NT2/D1 (cell line): ENCODE data around the gene CACNA1D.

Experiments used
- DNase-seq: peaks from one replicate; pipeline ENCODE4 v3.0.0-alpha.2; 2011; ENCODE audit warnings: low read depth, low spot score
- H3K27me3 ChIP-seq: 2 replicates; pipeline ENCODE4 v1.6.0; 2011; ENCODE audit warnings: mild to moderate bottlenecking; ENCODE audit not compliant: insufficient read length, insufficient read depth
- H3K36me3 ChIP-seq: 2 replicates; pipeline ENCODE4 v1.6.1; 2011; ENCODE audit warnings: mild to moderate bottlenecking, low read length, mixed read lengths; ENCODE audit not compliant: insufficient read depth, insufficient read length
- H3K4me1 ChIP-seq: 2 replicates; pipeline ENCODE4 v1.5.1; 2011; ENCODE audit not compliant: insufficient read depth, insufficient read length
- H3K4me3 ChIP-seq: 2 replicates; pipeline ENCODE4 v1.5.1; 2011; ENCODE audit warnings: low read depth; ENCODE audit not compliant: insufficient read length
- H3K9ac ChIP-seq: 2 replicates; pipeline ENCODE4 v1.6.0; 2011; ENCODE audit warnings: low read depth; ENCODE audit not compliant: insufficient read length
- H3K9me3 ChIP-seq: 2 replicates; pipeline ENCODE4 v1.5.1; 2011; ENCODE audit warnings: mild to moderate bottlenecking, low read length; ENCODE audit not compliant: insufficient read depth
- SUZ12 ChIP-seq: IDR thresholded peaks from 2 replicates; pipeline ENCODE4 v1.6.1; 2011; ENCODE audit not compliant: insufficient read length, insufficient read depth; ENCODE audit errors: extremely low read depth
- YY1 ChIP-seq: IDR thresholded peaks from 2 replicates; pipeline ENCODE4 v1.6.1; 2011; ENCODE audit not compliant: insufficient read length, insufficient read depth
- ZNF274 ChIP-seq: IDR thresholded peaks from 2 replicates; pipeline ENCODE4 v1.6.1; 2011; ENCODE audit warnings: mild to moderate bottlenecking, low read depth, low read length

Gene CACNA1D

DNA sequence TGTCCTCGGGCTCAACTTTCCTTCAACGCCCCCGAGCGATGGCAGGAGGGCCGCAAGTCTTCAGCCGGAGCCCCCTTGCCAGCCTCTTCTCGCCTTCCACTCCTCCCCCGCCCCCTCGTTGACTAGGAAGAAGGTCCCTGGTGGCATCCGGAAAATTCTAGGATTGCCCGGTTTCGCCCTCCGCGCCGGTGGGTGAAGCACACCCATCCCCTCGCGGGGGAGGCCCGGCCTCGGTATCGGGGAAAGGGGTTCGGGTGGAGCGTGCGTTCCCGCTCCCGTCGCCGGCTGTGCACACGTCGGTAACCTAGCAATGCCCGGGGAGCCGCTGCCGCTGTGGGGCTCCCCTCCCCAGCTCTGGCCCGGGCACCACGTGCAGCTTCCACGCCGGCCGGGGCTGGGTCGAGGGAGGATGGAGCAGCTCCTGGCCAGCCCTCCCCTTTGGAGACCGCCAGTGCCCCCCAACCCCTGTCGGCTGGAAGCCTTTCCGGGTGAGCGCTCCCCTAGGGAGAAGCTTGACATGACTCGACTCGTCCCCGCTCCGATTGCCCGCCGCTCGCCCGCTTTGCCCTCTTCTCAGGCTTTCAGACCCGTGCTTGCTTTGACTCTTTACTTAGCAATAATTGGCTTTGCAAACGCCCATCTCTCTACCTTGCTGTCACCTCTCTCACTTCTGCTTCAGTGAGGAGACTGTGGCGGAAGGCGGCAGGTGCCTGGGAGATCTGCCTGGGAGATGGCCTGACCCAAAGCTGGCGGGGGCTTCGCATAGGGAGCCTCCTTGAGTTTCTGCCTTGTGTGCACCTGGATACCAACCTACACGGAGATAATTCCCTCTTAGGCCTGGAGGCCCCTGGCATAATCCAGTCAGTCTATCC is 1.3 kb downstream of the CACNA1D start:
- DNase-seq: no peak
- no peak for TF ChIP-seq YY1
- TF ChIP-seq ZNF274: no peak
- peak; percentile 84 for TF ChIP-seq SUZ12
- H3K27me3 ChIP-seq: peaks cover 63% of the 10 kb centered on the region
- H3K36me3 ChIP-seq: no peaks in the 10 kb centered on the region
- no peaks in the 10 kb centered on the region for H3K9me3 ChIP-seq
- H3K9ac ChIP-seq: peak overlapping the region; percentile 66
- peak overlapping the region; percentile 56 for H3K4me3 ChIP-seq
- H3K4me1 ChIP-seq: no peaks in the 10 kb centered on the region

DNA sequence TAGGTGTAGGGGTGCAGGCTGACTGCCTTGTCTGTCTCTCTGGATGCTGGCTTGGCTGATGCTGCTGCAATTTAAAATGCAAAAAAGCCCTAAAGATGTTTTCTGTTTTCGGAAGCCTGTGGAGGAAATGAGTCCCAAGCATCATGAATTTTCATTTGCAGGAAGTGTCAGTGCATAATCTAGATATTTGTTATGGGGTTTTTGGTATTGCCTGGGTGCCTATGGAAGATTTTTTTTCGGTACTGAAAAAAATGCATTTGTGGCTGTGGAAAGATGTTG is 1.9 kb downstream of the CACNA1D start:
- Histone ChIP-seq H3K36me3 (no peaks in the 10 kb centered on the region), H3K27me3 (peaks cover 63% of the 10 kb centered on the region), H3K4me1 (no peaks in the 10 kb centered on the region), H3K9me3 (no peaks in the 10 kb centered on the region), H3K4me3 (no peak overlapping the region), H3K9ac (no peak overlapping the region)
- TF ChIP-seq ZNF274: no peak
- no peak for DNase-seq

DNA sequence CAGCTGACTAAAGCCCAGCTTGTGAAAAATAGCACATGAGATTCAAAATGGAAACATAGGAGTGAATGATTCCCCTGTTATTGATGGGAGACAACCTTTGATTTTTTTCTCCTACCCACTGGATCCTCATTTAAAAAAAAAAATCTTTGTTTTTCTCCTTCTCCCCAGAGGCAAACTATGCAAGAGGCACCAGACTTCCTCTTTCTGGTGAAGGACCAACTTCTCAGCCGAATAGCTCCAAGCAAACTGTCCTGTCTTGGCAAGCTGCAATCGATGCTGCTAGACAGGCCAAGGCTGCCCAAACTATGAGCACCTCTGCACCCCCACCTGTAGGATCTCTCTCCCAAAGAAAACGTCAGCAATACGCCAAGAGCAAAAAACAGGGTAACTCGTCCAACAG is 2.6 kb downstream of the CACNA1D start:
- no peaks in the 10 kb centered on the region for H3K4me1 ChIP-seq
- no peak for DNase-seq
- TF ChIP-seq SUZ12: no peak
- TF ChIP-seq YY1: no peak
- no peak for TF ChIP-seq ZNF274
- no peaks in the 10 kb centered on the region for H3K36me3 ChIP-seq
- no peaks in the 10 kb centered on the region for H3K9me3 ChIP-seq
- H3K27me3 ChIP-seq: peaks cover 58% of the 10 kb centered on the region
- no peak overlapping the region for H3K9ac ChIP-seq
- H3K4me3 ChIP-seq: no peak overlapping the region

DNA sequence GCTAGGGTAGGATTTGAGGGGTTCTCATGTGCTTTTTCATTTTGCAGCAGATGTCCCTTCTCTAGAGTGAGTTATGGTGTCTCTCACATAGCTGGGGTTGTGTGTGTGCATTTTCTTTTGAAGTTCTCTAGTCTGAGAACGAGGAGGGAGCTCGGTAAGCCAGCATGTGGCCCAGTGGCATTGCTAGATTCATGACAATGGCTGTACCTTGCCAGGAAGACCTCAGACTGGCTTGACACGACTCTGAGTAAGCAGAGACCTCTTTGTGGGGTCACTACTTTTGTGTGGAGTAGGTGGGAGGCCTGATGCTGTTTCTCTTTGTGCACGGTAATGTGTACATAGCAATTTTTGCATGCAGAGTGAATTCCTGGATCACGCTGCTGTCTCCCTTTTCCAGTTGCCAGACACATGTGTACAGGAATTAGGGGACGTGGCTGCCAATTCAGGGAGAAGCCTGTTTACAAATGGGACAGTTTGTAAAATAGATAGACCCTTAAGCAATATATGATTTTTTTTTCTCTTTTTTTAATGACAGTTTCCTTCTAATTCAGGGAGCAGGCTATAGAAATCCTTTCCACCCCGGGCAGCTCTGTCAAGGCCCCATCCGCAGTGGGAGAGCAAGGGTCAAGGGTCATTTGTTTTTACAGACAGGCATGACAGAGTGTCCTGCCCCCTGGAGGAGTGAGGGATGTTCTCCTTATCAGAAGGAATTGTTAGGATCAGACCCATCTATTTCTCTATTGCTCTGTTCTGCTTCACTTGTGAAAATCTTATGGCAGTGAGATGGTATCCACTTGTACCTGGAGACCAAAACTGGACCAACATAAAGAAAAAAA is 4.6 kb downstream of the CACNA1D start:
- Histone ChIP-seq H3K4me1 (no peaks in the 10 kb centered on the region), H3K27me3 (peaks cover 37% of the 10 kb centered on the region), H3K9me3 (no peaks in the 10 kb centered on the region), H3K9ac (no peak overlapping the region), H3K36me3 (no peaks in the 10 kb centered on the region), H3K4me3 (no peak overlapping the region)
- TF ChIP-seq ZNF274: no peak
- no peak for TF ChIP-seq SUZ12
- no peak for TF ChIP-seq YY1
- no peak for DNase-seq

DNA sequence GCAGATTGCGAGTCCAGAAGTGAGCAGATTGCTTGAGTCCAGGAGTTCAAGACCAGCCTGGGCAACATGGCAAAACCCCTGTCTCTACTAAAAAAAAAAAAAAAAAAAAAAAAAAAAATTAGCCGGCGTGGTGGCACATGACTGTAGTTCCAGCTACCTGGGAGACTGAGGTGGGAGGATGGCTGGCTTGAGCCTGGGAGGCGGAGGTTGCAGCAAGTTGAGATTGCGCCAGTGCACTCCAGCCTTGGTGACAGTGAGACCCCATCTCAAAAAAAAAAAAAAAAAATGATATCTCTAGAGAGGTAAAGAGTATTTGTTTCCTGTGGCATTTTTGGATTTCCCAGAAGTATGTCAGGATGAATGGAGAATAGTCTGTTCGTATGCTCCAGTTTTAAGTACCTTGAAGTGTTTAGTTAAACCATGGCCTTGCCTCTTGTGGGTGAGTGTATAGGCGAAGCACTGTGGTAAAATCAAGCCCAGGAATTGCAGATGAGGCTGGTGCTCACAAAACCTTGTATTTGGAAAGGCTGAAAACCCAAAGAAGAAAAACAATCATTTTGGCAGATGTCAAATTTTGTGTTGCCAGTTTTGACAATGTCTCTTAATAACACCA is 5.9 kb downstream of the CACNA1D start:
- no peak overlapping the region for H3K4me3 ChIP-seq
- no peak for DNase-seq
- H3K4me1 ChIP-seq: no peaks in the 10 kb centered on the region
- no peaks in the 10 kb centered on the region for H3K9me3 ChIP-seq
- H3K27me3 ChIP-seq: peaks cover 31% of the 10 kb centered on the region
- TF ChIP-seq YY1 (no peak), ZNF274 (no peak), SUZ12 (no peak)
- H3K36me3 ChIP-seq: no peaks in the 10 kb centered on the region
- H3K9ac ChIP-seq: no peak overlapping the region

DNA sequence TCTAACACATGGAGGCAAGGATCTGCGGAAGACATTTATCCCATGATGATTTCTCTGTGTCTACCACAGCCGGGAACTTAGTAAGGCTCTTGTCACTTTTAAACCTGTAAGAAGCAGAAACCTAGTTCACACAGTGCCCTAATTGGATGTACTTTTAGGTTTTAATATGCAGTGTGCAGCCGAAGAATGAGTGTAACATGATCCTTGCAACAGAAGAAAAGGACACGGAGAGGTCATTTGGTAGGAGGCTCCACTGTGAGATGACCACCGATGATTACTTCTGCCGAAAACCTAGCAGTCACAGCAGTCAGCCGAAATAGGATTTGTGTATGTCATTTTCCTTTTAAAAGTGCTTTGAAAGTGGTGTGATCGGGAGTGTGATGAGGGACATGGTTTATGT is 6.8 kb downstream of the CACNA1D start:
- no peaks in the 10 kb centered on the region for H3K36me3 ChIP-seq
- H3K9me3 ChIP-seq: no peaks in the 10 kb centered on the region
- no peak overlapping the region for H3K9ac ChIP-seq
- TF ChIP-seq SUZ12 (no peak), ZNF274 (no peak)
- DNase-seq: no peak
- peaks cover 22% of the 10 kb centered on the region for H3K27me3 ChIP-seq
- H3K4me3 ChIP-seq: no peak overlapping the region
- H3K4me1 ChIP-seq: no peaks in the 10 kb centered on the region

DNA sequence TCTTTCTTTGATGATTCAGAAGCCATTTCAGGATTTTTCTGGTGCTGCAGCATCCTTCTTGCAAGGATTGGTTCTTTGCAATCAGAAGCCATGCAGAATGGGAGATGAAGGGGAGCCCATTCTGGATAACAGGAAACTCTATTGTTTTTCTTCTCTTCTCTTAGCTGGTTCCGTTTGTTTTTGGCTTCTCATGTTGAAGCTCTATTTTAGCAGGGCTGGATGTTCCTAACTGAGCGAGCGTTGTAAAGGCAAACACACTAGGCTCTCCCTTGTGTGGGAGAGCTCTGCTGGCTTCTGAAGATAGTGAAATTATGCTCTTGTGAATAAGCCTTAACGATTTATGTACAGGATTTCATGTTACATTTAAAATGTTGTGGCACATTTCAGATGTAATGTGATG is 8.3 kb downstream of the CACNA1D start:
- Histone ChIP-seq H3K27me3 (peaks cover 7% of the 10 kb centered on the region), H3K9me3 (no peaks in the 10 kb centered on the region), H3K9ac (no peak overlapping the region), H3K4me3 (no peak overlapping the region), H3K4me1 (no peaks in the 10 kb centered on the region), H3K36me3 (no peaks in the 10 kb centered on the region)
- DNase-seq: no peak
- no peak for TF ChIP-seq YY1
- TF ChIP-seq ZNF274: no peak
